Lower lobe of right lung (tissue), 2 donors: ENCODE data around the gene SH2D1B. TPM values are rescaled to one million over a fixed set of nuclear protein-coding genes. Genes with fewer than 3 reads are reported as not detected.

Experiments
- ATAC-seq, 2 donors: fragments of 200-7000 bp; cut with Tn5 transposase; one replicate each; pipeline ENCODE4 v1.9.1; 2020 to 2022; ENCODE audit warnings: mild to moderate bottlenecking in 2 of 2, moderate library complexity in 2 of 2
- DNase-seq: peaks from one replicate; pipeline ENCODE4 v3.0.0-alpha.2; 2020
- H3K27ac ChIP-seq: fragments of 200-600 bp; one replicate; pipeline ENCODE4 v1.8.0; 2022
- H3K27me3 ChIP-seq: fragments of 200-600 bp; one replicate; pipeline ENCODE4 v1.8.0; 2022; ENCODE audit warnings: low read depth
- H3K36me3 ChIP-seq: fragments of 200-600 bp; one replicate; pipeline ENCODE4 v1.8.0; 2022; ENCODE audit warnings: mild to moderate bottlenecking
- H3K4me1 ChIP-seq: fragments of 200-600 bp; one replicate; pipeline ENCODE4 v1.8.0; 2022
- H3K4me3 ChIP-seq: fragments of 200-600 bp; one replicate; pipeline ENCODE4 v1.8.0; 2022; ENCODE audit warnings: mild to moderate bottlenecking
- H3K9me3 ChIP-seq: fragments of 200-600 bp; one replicate; pipeline ENCODE4 v1.8.0; 2022
- intact Hi-C: fragments of 100-400 bp; cut with DNase I; formaldehyde crosslinking; loops from one replicate; pipeline ENCODE4 v1.11.0; 2022
- total RNA-seq: library from RNA; stranded (reverse); fragmentation: NEBNext Ultra II Directional; extraction: Animal tissue kit (Norgen Biotek cat#: 25700); gene quantifications from one replicate; pipeline ENCODE4 v1.2.1, GENCODE V29; 2021
- TF ChIP-seq, protein P1 (sequence below): fragments of 200-600 bp; IDR thresholded peaks from one replicate; pipeline ENCODE4 v1.8.0; 2022; ENCODE audit warnings: antibody characterized with exemption, mild to moderate bottlenecking
- donor health status: DM: no; HTN: yes; CAD: no; lungs with severe emphysema.

The SH2D1B gene
- total RNA-seq, 1 donor from 2014 or later, result 1.9 TPM

- ATAC-seq, result no peak
- no peaks in the 10 kb centered on the region for H3K36me3 ChIP-seq
- TF ChIP-seq, protein P1, sequence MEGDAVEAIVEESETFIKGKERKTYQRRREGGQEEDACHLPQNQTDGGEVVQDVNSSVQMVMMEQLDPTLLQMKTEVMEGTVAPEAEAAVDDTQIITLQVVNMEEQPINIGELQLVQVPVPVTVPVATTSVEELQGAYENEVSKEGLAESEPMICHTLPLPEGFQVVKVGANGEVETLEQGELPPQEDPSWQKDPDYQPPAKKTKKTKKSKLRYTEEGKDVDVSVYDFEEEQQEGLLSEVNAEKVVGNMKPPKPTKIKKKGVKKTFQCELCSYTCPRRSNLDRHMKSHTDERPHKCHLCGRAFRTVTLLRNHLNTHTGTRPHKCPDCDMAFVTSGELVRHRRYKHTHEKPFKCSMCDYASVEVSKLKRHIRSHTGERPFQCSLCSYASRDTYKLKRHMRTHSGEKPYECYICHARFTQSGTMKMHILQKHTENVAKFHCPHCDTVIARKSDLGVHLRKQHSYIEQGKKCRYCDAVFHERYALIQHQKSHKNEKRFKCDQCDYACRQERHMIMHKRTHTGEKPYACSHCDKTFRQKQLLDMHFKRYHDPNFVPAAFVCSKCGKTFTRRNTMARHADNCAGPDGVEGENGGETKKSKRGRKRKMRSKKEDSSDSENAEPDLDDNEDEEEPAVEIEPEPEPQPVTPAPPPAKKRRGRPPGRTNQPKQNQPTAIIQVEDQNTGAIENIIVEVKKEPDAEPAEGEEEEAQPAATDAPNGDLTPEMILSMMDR, result no peak
- H3K4me3 ChIP-seq, result no peak overlapping the region
- DNase-seq, result no peak
- H3K4me1 ChIP-seq, result no peaks in the 10 kb centered on the region
- no peak overlapping the region for H3K27ac ChIP-seq
- no peaks in the 10 kb centered on the region for H3K9me3 ChIP-seq
- H3K27me3 ChIP-seq, result no peaks in the 10 kb centered on the region
- intact Hi-C loops, result no loop called here
Observed at GRCh38 chr1:162404550-162405160, 7.3 kb downstream of the SH2D1B start.

DNA sequence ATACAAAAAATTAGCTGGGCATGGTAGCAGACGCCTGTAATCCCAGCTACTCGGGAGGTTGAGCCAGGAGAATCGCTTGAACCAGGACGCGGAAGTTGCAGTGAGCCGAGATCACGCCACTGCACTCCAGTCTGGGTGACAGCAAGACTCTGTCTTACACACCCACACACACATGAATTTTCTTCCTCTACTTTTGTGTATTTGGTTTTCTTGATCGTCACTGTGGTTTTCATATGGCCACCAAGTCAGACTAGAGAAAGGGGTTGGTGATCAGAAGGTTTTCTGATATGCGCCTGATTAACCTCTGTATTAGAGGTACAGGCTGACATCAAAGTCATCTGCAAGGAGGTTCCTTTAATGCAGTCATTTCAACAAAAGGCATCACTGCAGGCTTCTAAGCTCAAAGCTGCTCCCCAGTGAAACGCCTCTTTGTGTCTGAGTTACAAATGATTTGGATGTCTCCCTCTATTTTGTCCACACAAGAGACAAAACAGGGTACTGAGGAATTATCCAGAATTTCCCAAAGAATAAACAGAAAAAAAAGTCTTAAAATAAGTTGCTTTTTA lies 11.1 kb downstream of the SH2D1B start:
- no peak for DNase-seq
- no peaks in the 10 kb centered on the region for H3K36me3 ChIP-seq
- H3K4me3 ChIP-seq, result no peak overlapping the region
- TF ChIP-seq, protein P1, result no peak
- ATAC-seq, result no peak
- H3K27ac ChIP-seq, result no peak overlapping the region
- H3K27me3 ChIP-seq, result no peaks in the 10 kb centered on the region
- H3K9me3 ChIP-seq, result no peaks in the 10 kb centered on the region
- no peaks in the 10 kb centered on the region for H3K4me1 ChIP-seq
- intact Hi-C loops, result no loop called here

DNA sequence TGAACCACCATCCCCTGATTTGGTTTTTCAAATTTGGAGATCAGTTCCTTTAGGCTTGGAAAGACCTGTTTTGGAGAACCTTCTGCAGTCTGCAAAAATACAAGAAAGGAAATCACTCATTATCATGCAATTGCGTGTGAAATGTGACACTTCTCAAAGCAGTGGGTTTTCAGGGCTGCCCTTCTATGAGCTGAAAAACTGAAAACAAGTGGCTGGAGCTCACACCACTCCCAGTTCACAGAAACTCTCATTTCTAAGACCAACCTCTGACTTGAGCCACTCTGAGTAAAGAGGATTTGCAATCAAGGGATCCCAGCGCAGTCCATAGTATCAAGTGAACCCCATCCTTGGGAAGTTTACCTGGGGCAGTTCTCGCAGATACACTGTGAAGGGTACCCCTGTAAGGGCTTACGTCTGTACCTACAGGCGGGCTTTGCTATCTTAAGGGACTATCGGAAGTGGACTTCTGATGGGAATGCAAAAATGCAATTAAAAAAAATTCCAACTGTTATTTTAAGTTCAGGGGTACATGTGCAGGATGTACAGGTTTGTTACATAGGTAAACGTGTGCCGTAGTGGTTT lies 12.8 kb downstream of the SH2D1B start:
- Histone ChIP-seq H3K27ac (no peak overlapping the region), H3K27me3 (no peaks in the 10 kb centered on the region), H3K4me1 (no peaks in the 10 kb centered on the region), H3K9me3 (no peaks in the 10 kb centered on the region), H3K36me3 (no peaks in the 10 kb centered on the region), H3K4me3 (no peak overlapping the region)
- no peak for ATAC-seq
- intact Hi-C loops, result no loop called here
- TF ChIP-seq, protein P1, result no peak
- no peak for DNase-seq

DNA sequence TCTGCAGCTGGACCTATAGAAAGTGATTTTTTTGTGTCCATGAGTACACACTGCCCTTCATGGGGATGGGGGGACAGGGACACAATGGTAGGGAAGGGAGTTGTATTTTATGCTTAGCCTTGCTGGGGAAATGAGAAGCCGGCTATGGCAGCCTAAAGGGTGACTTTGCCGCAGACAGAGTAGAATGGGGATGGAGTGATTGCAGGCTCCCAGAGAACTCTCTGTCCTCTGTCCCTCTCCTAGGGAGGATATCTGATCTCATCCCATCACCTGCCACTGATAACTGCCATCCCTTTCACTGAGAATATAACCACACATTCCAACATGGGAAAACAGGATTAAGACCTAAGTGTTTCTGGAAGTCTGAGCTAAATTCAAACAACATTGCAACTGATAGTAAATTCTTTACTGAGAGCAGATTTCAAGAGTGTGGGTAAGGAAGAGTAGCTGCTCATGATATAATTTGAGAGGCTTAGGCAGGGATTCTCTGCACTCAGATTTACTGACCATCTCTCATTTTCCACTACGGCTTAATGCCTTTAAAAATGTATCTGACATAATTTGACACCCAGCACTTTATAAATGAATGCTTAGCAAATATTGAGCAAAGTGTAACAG lies 13.9 kb downstream of the SH2D1B start:
- H3K9me3 ChIP-seq, result no peaks in the 10 kb centered on the region
- no peaks in the 10 kb centered on the region for H3K36me3 ChIP-seq
- TF ChIP-seq, protein P1, result no peak
- H3K4me1 ChIP-seq, result no peaks in the 10 kb centered on the region
- H3K4me3 ChIP-seq, result no peak overlapping the region
- H3K27me3 ChIP-seq, result no peaks in the 10 kb centered on the region
- no peak overlapping the region for H3K27ac ChIP-seq
- ATAC-seq (no peak), DNase-seq (no peak)
- intact Hi-C loops, result no loop called here

GRCh38 chr1:162397039-162397448 lies 14.9 kb downstream of the SH2D1B start:
- Histone ChIP-seq H3K4me3 (no peak overlapping the region), H3K9me3 (no peaks in the 10 kb centered on the region), H3K27me3 (no peaks in the 10 kb centered on the region), H3K36me3 (no peaks in the 10 kb centered on the region), H3K27ac (no peak overlapping the region), H3K4me1 (no peaks in the 10 kb centered on the region)
- no peak for DNase-seq
- intact Hi-C loops, result no loop called here
- TF ChIP-seq, protein P1, result no peak
- ATAC-seq, result no peak
